GM11168 (cell line): Measurements from ENCODE around the gene ENTREP1.

Source experiments
- in situ Hi-C: fragments of 300-500 bp; cut with MboI; formaldehyde crosslinking; loops from one replicate; pipeline ENCODE4 v1.12.0; 2022; ENCODE audit warnings: low sequenced_read_pairs; ENCODE audit not compliant: unreplicated experiment

The ENTREP1 gene

GRCh38 chr9:69317894-69318293 lies 7.1 kb upstream of the ENTREP1 start:
- in situ Hi-C loops, result no loop called here

- in situ Hi-C loops, result no loop called here
Observed at GRCh38 chr9:69319324-69320025, 5.5 kb upstream of the ENTREP1 start.

GRCh38 chr9:69322256-69322655 lies 2.8 kb upstream of the ENTREP1 start:
- in situ Hi-C loops, result no loop called here

- in situ Hi-C loops, result no loop called here
Observed at GRCh38 chr9:69323861-69324260, 1.2 kb upstream of the ENTREP1 start.

GRCh38 chr9:69325409-69326212 lies 596 bp downstream of the ENTREP1 start:
- in situ Hi-C loops, result no loop called here

GRCh38 chr9:69326261-69326660 lies 1.2 kb downstream of the ENTREP1 start:
- in situ Hi-C loops, result no loop called here

GRCh38 chr9:69330580-69330979 lies 5.6 kb downstream of the ENTREP1 start:
- in situ Hi-C loops, result no loop called here

- in situ Hi-C loops, result no loop called here
Observed at GRCh38 chr9:69331444-69331843, 6.4 kb downstream of the ENTREP1 start.

- in situ Hi-C loops, result no loop called here
Observed at GRCh38 chr9:69332067-69332685, 7.2 kb downstream of the ENTREP1 start.

- in situ Hi-C loops, result no loop called here
Observed at GRCh38 chr9:69333716-69334115, 8.7 kb downstream of the ENTREP1 start.

GRCh38 chr9:69334317-69334716 lies 9.3 kb downstream of the ENTREP1 start:
- in situ Hi-C loops, result no loop called here

- in situ Hi-C loops, result no loop called here
Observed at GRCh38 chr9:69339620-69340019, 14.6 kb downstream of the ENTREP1 start.

GRCh38 chr9:69340631-69341030 lies 15.6 kb downstream of the ENTREP1 start:
- in situ Hi-C loops, result no loop called here

- in situ Hi-C loops, result no loop called here
Observed at GRCh38 chr9:69342769-69343168, 17.8 kb downstream of the ENTREP1 start.

GRCh38 chr9:69344459-69344858 lies 19.4 kb downstream of the ENTREP1 start:
- in situ Hi-C loops, result no loop called here

- in situ Hi-C loops, result no loop called here
Observed at GRCh38 chr9:69346596-69347390, 21.8 kb downstream of the ENTREP1 start.

- in situ Hi-C loops, result no loop called here
Observed at GRCh38 chr9:69347607-69348006, 22.6 kb downstream of the ENTREP1 start.

- in situ Hi-C loops, result no loop called here
Observed at GRCh38 chr9:69351227-69351626, 26.2 kb downstream of the ENTREP1 start.

GRCh38 chr9:69355232-69355631 lies 30.2 kb downstream of the ENTREP1 start:
- in situ Hi-C loops, result no loop called here

- in situ Hi-C loops, result no loop called here
Observed at GRCh38 chr9:69357030-69357775, 32.2 kb downstream of the ENTREP1 start.
